GM13977 (cell line): ENCODE measurements around the gene UCK1.

Source experiments
- DNase-seq: peaks from one replicate; pipeline ENCODE4 v3.0.0; 2012; ENCODE audit warnings: low spot score
- in situ Hi-C: fragments of 300-500 bp; cut with MboI; formaldehyde crosslinking; loops from one replicate; pipeline ENCODE4 v1.12.0; 2022; ENCODE audit warnings: low sequenced_read_pairs, low pct_unique_long_range_greater_than_20kb, mixed read lengths, inconsistent platforms; ENCODE audit not compliant: unreplicated experiment
- TF ChIP-seq, protein P1 (sequence below): IDR thresholded peaks from 2 replicates; pipeline ENCODE4 v1.5.1; 2012; ENCODE audit warnings: mild to moderate bottlenecking, control low read depth; ENCODE audit not compliant: insufficient read depth; ENCODE audit errors: extremely low read depth, missing control alignments

UCK1 gene

DNA sequence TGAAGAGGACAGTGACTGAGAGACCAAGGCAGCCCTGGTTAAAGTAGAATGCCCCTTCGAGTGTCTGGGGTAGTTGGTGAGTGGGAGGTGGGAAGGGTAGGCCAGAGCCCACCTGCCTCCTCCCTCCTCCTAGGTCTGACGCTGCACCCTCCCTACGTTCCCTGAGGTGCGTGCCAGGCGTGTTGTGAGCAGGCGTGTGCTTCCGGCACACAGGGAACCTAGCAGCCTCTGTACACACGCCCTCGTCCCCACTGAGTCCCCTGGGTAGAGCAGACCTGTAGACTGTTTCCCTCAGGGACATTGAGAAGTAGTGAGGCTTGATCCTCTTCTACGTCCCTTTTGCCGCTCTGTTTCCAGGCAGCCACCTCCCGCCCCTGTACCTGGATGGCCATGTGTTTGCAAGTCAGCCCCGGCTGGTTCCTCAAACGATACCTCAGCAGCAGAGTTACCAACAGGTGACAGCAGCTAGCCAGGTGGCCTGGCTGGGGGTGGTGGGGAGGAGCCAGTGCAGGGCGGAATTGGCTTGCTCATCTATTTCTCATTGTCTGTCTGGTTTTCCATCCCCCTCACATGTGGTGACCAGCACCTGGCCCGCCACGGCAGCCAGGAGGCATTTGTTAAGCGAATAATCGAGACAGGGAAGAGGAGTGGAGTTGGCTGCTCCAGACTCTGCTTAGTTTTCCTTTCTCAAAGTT lies 45.2 kb downstream of the UCK1 start:
- DNase-seq: no peak
- in situ Hi-C loops: no loop called here

DNA sequence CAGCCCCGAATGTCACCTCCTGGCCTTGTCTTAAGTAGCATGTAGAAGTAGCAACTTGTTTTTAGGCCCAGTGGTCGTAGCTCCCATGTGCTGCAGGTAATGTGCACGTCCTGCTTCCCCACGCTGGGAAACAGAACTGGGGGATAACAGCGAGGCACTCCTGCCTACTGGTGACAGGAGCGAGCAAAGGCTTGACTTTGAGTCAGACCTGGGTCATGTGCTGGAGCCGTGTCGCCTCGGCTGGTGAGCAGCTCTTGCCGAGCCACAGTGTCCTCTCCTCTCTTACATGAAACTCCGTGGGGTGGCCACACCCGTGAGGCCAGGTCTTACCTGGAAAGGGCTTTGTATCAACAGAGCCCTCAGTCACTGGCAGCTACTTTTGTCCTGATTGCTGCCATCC lies 45.9 kb downstream of the UCK1 start:
- no peak for DNase-seq
- in situ Hi-C loops: no loop called here
- TF ChIP-seq, protein P1, sequence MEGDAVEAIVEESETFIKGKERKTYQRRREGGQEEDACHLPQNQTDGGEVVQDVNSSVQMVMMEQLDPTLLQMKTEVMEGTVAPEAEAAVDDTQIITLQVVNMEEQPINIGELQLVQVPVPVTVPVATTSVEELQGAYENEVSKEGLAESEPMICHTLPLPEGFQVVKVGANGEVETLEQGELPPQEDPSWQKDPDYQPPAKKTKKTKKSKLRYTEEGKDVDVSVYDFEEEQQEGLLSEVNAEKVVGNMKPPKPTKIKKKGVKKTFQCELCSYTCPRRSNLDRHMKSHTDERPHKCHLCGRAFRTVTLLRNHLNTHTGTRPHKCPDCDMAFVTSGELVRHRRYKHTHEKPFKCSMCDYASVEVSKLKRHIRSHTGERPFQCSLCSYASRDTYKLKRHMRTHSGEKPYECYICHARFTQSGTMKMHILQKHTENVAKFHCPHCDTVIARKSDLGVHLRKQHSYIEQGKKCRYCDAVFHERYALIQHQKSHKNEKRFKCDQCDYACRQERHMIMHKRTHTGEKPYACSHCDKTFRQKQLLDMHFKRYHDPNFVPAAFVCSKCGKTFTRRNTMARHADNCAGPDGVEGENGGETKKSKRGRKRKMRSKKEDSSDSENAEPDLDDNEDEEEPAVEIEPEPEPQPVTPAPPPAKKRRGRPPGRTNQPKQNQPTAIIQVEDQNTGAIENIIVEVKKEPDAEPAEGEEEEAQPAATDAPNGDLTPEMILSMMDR: no peak

More for the DNA sequence above, 45.2 kb downstream of the UCK1 start:
- TF ChIP-seq, protein P1: no peak

DNA sequence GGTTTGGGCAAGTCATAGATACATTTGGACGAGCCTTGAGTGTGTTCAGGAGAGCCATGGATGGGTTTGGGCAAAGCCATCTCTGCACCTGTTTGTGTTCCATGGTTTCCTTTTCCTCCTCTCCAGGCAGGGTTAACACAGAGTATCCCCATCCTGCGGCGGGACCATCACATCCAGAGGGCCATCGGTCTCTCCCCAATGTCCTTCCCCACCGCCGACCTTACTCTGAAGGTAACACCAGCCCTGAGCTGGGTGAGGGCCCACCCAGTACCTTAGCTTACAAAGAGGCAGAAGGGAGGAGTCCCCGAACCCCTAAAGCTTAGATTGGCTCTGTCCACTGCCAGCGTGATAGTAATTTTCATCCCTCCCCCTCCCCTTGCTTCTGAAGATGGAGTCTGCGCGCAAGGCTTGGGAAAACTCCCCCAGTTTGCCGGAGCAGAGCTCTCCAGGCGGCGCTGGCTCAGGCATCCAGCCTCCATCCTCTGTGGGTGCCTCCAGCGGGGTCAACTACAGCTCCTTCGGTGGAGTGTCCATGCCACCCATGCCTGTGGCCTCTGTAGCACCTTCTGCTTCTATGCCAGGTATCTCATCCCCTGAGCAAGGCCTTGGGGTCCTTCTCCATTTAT lies 46.4 kb downstream of the UCK1 start:
- TF ChIP-seq, protein P1: no peak
- in situ Hi-C loops: no loop called here
- no peak for DNase-seq

DNA sequence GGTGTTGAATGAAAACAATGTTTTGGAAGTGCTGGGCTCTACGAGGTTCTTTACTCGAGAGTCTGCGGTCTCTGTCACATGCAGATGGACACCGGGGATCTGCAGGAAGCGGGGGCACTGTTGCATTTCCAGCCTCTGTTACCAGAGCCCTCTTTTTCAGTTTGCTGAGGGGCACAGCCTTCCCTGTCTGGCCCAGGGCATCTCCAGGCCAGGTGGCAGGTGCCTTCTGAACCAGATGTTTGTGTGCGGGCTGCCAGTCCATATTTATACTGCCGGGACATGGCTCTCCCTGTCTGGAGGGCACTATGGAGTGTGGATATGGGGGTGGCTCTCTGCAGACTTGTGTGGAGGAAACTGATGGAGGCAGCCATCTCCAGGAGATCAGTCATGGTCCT lies 47.0 kb downstream of the UCK1 start:
- DNase-seq: no peak
- in situ Hi-C loops: no loop called here
- TF ChIP-seq, protein P1: no peak

DNA sequence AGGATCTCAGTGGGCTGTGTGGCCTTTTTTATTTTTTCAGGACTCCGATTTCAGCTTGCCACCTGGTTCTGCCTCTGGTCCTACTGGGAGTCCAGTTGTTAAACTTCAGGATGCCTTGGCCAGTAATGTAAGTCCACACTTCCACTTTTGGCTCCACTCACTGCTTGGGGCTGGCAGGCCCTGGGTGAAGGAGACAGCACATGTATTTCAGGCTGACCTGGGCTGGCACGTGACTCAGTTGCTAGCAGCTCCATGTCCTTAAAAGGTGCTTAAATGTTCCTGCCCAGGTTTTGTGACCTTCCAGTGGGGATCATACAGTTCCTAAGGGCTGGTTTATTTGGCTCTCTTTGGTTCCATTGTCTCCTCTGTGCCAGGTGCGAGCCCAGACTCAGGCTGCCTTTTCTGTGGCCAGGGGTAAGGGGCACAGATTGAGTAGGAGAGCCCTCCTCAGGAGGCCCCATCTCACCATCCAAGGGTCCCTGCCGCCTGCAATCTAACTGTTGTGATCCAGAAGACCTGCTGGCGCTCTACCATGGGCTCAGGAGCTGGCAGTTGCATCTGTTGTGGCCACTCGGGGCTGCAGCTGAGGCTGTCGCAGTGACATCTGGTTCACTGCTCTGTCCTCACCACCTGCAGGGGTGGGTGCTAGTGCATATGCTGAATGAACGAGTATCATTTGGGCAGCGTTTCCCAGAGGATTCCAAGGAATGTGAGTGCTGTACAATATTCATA lies 47.6 kb downstream of the UCK1 start:
- in situ Hi-C loops: no loop called here
- DNase-seq: no peak
- TF ChIP-seq, protein P1: no peak

- DNase-seq: no peak
- TF ChIP-seq, protein P1: no peak
- in situ Hi-C loops: no loop called here
These were observed 48.6 kb downstream of the UCK1 start for GRCh38 chr9:131482343-131483006.
